ENCODE measurements around the gene JAG1. TPM values are rescaled to one million over a fixed set of nuclear protein-coding genes. Genes with fewer than 3 reads are reported as not detected.

Gene JAG1
- total and polyA plus RNA-seq, 2 of the 4 experiments (the other 2 are of a cell fraction): 10.2 to 22.6 TPM

DNA sequence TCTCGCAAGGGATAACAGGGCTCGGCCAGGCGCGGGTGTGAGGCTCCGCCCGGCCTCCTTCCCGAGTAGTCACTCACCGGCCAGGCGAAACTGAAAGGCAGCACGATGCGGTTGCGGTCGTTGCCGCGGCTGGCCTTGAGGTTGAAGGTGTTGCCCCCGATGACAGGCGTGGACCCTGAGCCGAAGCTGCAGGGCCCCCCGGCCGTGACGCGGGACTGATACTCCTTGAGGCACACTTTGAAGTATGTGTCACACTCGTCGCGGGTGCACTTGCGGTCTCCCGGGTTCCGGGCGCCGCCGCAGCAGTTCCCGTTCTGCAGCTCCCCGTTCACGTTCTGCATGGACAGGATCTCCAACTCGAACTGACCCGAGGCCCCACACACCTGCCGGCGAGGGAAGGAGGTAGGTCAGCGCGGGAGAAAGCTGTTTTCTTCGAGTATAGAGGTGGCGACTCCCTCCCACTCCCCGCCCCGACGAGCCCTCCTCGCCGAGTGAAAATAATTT is 1.1 kb downstream of the JAG1 start (continued):
- TF ChIP-seq CEBPB (IDR thresholded peaks at IDR 0.05; ENCODE audit: low read depth, low read length): no peak

GRCh38 chr20:10671919-10672623 is 1.7 kb downstream of the JAG1 start:
- DNase-seq (peak; percentile 46), ATAC-seq (ENCODE audit: low read depth) (peak; percentile 3)
- TF ChIP-seq MAFK (IDR thresholded peaks at IDR 0.05; ENCODE audit: low read depth, low read length): no peak
- 0 out of 2 replicates have a peak, but pooled peaks have one; percentile 6 for TF ChIP-seq POLR2A (IDR thresholded peaks at IDR 0.05; ENCODE audit: low read depth, low read length)
- Histone ChIP-seq H4K5ac (ENCODE audit: low read depth, low read length) (peak overlapping the region; percentile 26), H3K27me3 (ENCODE audit: control insufficient read depth, insufficient read depth, low read length) (no peaks in the 10 kb centered on the region), H3K9me1 (ENCODE audit: insufficient read depth, low read length) (peaks cover 12% of the 10 kb centered on the region; the same call in 1 of the 2 replicates), H3K4me2 (ENCODE audit: low read depth, low read length) (peak overlapping the region; percentile 75), H3K36me3 (ENCODE audit: control insufficient read depth, insufficient read depth, low read length) (peaks cover 21% of the 10 kb centered on the region), H3K4ac (ENCODE audit: low read depth, low read length) (peak overlapping the region; percentile 82), H3K27ac (ENCODE audit: insufficient read depth, low read length) (peak overlapping the region; percentile 92), H3K18ac (ENCODE audit: low read depth, low read length) (peak overlapping the region; percentile 62), H2BK15ac (ENCODE audit: low read depth, low read length) (peak overlapping the region; percentile 71; the same call in 2 of the 3 replicates), H3K14ac (replicated peaks; ENCODE audit: low read depth, low read length) (peak overlapping the region; percentile 79), H3K56ac (ENCODE audit: extremely low read depth, insufficient read depth, low read length) (peak overlapping the region; percentile 86; the same call in 1 of the 2 replicates), H2BK20ac (ENCODE audit: low read depth, low read length) (peak overlapping the region; percentile 45), H2BK120ac (ENCODE audit: low read depth, low read length) (peak overlapping the region; percentile 77), H3K79me1 (ENCODE audit: low read depth in 1 of 2, low read length in 2 of 2) (peaks cover 17 to 58% of the 10 kb centered on the region in 2 experiments), H3K23ac (ENCODE audit: low read depth, low read length) (peak overlapping the region; percentile 95), H2AK5ac (ENCODE audit: low read depth, low read length) (peak overlapping the region; percentile 77), H3K9me3 (ENCODE audit: control insufficient read depth, insufficient read depth, low read length) (no peaks in the 10 kb centered on the region), H3K9ac (ENCODE audit: low read depth, low read length) (peak overlapping the region; percentile 96), H3K4me1 (ENCODE audit: control insufficient read depth, insufficient read depth, low read length) (peaks cover 8% of the 10 kb centered on the region), H2AK9ac (replicated peaks; ENCODE audit: low read depth, low read length, poor library complexity) (peak overlapping the region; percentile 70), H2BK5ac (ENCODE audit: low read depth, low read length, poor library complexity, severe bottlenecking) (peak overlapping the region; percentile 79), H4K20me1 (ENCODE audit: insufficient read depth, low read length) (peaks cover 12% of the 10 kb centered on the region), H2AFZ (replicated peaks; ENCODE audit: low read length, poor library complexity) (peak overlapping the region; percentile 92), H3K4me3 (ENCODE audit: insufficient read depth, low read depth, low read length) (peak overlapping the region; percentile 93), H4K91ac (ENCODE audit: insufficient read depth, low read depth, low read length) (peak overlapping the region; percentile 68), H4K8ac (ENCODE audit: low read depth in 2 of 2, low read length in 2 of 2) (peak overlapping the region; percentile 52 to 77)
- no TSS peak for BruUV-seq (replicated peaks)
- intact Hi-C loops (cut with micrococcal nuclease) (loop anchor here (1.0 to 10.0 kb wide), 12 partner anchors 114 to 783 kb away; no protein-coding TSS in a partner anchor), in situ Hi-C loops (cut with MboI; ENCODE audit: low sequenced_read_pairs) (loop anchor here (10.0 kb wide), 1 partner anchor 873 kb away; no protein-coding TSS in a partner anchor), dilution Hi-C loops (cut with HindIII; ENCODE audit: low sequenced_read_pairs, unreplicated experiment) (loop anchor here (25.0 kb wide), 1 partner anchor 865 kb away; no protein-coding TSS in a partner anchor)
- ChIA-PET CTCF (interaction anchor here (0.8 to 1.5 kb wide), 10 partner anchors 12 to 596 kb away, joined by 3 to 7 read pairs (median 4); no protein-coding TSS in a partner anchor), POLR2A (ENCODE audit: unreplicated experiment) (interaction anchor here (1.0 to 1.2 kb wide), 3 partner anchors 113 to 311 kb away, joined by 3 to 6 read pairs (median 3); partner anchors contain the start of gene MKKS)
- WGBS, 2 experiments (ENCODE audit: extremely low coverage in 2 of 2, insufficient read length in 1 of 2): no CpG with 5 or more reads among the region's 42 CpGs

Measured in IMR-90 (cell line).